ENCODE data around the gene APOBR.
"Not testable (repeated sequence)": the region's sequence is repeated elsewhere in the genome, so short reads cannot be mapped to it uniquely, and the experiment has no call there.

- not testable (repeated sequence) for TF ChIP-seq CTCF, POLR2A (IDR thresholded peaks at IDR 0.05)
Observed at GRCh38 chr16:28500476-28501180, 6.2 kb downstream of the APOBR start.
